HCT116 (cell line): ENCODE results near the gene PLCB4.

Experiments used
- ATF3 ChIP-seq: IDR thresholded peaks from 2 replicates; pipeline ENCODE4 v1.6.1; 2012
- CEBPB ChIP-seq: IDR thresholded peaks from 2 replicates; pipeline ENCODE4 v1.6.1; 2012; ENCODE audit warnings: low read depth
- CTCF ChIP-seq, 3 experiments: fragments of 200-600 bp in 1 of 3; sonication (generic) in 1 of 3; IDR thresholded peaks in 2 of 3; conservative IDR thresholded peaks in 1 of 3; 2 replicates each; pipeline ENCODE4 v1.5.1; 2012 to 2017; ENCODE audit warnings: low read depth in 2 of 3, low read length in 2 of 3, antibody characterized with exemption in 1 of 3, borderline replicate concordance in 1 of 3, control low read depth in 1 of 3, mild to moderate bottlenecking in 1 of 3, mixed read lengths in 1 of 3, mixed run types in 1 of 3, moderate library complexity in 1 of 3; ENCODE audit not compliant: insufficient read depth in 1 of 3
- EZH2 ChIP-seq: fragments of 200-600 bp; sonication (generic); IDR thresholded peaks from 2 replicates; pipeline ENCODE4 v1.6.1; 2017; ENCODE audit warnings: antibody characterized with exemption, mixed run types
- MAX ChIP-seq: IDR thresholded peaks from 2 replicates; pipeline ENCODE4 v1.6.1; 2012
- POLR2A ChIP-seq: IDR thresholded peaks from 2 replicates; pipeline ENCODE4 v1.7.0; 2011; ENCODE audit warnings: borderline replicate concordance; ENCODE audit not compliant: insufficient read depth, insufficient read length; ENCODE audit errors: extremely low read depth
- POLR2AphosphoS5 ChIP-seq: IDR thresholded peaks from 2 replicates; pipeline ENCODE4 v1.6.1; 2011; ENCODE audit warnings: mild to moderate bottlenecking, low read depth, low read length, moderate library complexity
- RAD21 ChIP-seq: IDR thresholded peaks from 2 replicates; pipeline ENCODE4 v1.6.1; 2012; ENCODE audit warnings: low read depth, mild to moderate bottlenecking
- REST ChIP-seq: IDR thresholded peaks from 2 replicates; pipeline ENCODE4 v1.6.1; 2012; ENCODE audit warnings: low read depth
- SP1 ChIP-seq: IDR thresholded peaks from 2 replicates; pipeline ENCODE4 v1.6.1; 2012; ENCODE audit warnings: low read depth
- TCF7L2 ChIP-seq: IDR thresholded peaks from 2 replicates; pipeline ENCODE4 v1.7.0; 2011; ENCODE audit warnings: borderline replicate concordance, inconsistent platforms; ENCODE audit not compliant: insufficient read depth, insufficient read length; ENCODE audit errors: extremely low read depth
- ZBTB33 ChIP-seq: IDR thresholded peaks from 2 replicates; pipeline ENCODE4 v1.6.1; 2011; ENCODE audit warnings: mild to moderate bottlenecking, low read length, moderate library complexity; ENCODE audit not compliant: insufficient replicate concordance; ENCODE audit errors: extremely low read depth
- ZNF274 ChIP-seq: fragments of 200-500 bp; sonication (Bioruptor generic); IDR thresholded peaks from 2 replicates; pipeline ENCODE4 v1.6.1; 2014; ENCODE audit warnings: mild to moderate bottlenecking, low read depth, low read length, inconsistent platforms

- TF ChIP-seq CEBPB, result no peak
- TF ChIP-seq EZH2, result no peak
- no peak for TF ChIP-seq ZBTB33
- no peak for TF ChIP-seq ATF3
- no peak for TF ChIP-seq CTCF (IDR thresholded peaks at IDR 0.05 in 2 of 3, conservative IDR thresholded peaks at IDR 0.05 in 1 of 3; ENCODE audit: borderline replicate concordance in 1 of 3, insufficient read depth in 1 of 3, low read depth in 2 of 3, low read length in 2 of 3)
- no peak for TF ChIP-seq SP1
- TF ChIP-seq POLR2AphosphoS5, result no peak
- TF ChIP-seq RAD21, result no peak
- no peak for TF ChIP-seq POLR2A
- TF ChIP-seq TCF7L2, result no peak
- no peak for TF ChIP-seq REST
- no peak for TF ChIP-seq MAX
- TF ChIP-seq ZNF274, result no peak
Observed at GRCh38 chr20:9258901-9259300, 190.0 kb downstream of the PLCB4 start.
